NB4 (cell line): ENCODE measurements around the gene MIER2.

Experiments
- DNase-seq: peaks from one replicate; pipeline ENCODE4 v3.0.0; 2010; ENCODE audit warnings: low read depth
- H3K4me3 ChIP-seq: one replicate; pipeline ENCODE4 v1.5.1; 2011; ENCODE audit warnings: mild to moderate bottlenecking, low read depth, low read length, moderate library complexity
- MYC ChIP-seq: IDR thresholded peaks from 2 replicates; pipeline ENCODE4 v1.6.1; 2011; ENCODE audit warnings: low read depth, low read length
- POLR2A ChIP-seq: IDR thresholded peaks from 2 replicates; pipeline ENCODE4 v1.6.1; 2011; ENCODE audit warnings: mild to moderate bottlenecking; ENCODE audit not compliant: insufficient read length; ENCODE audit errors: extremely low read depth
- TF ChIP-seq, protein P1 (sequence below): IDR thresholded peaks from 2 replicates; pipeline ENCODE4 v1.6.1; 2011; ENCODE audit warnings: low read depth, low read length
- TF ChIP-seq, protein P2 (sequence below): IDR thresholded peaks from one replicate; pipeline ENCODE4 v1.5.1; 2012; ENCODE audit warnings: low read depth, low read length

The MIER2 gene

DNA sequence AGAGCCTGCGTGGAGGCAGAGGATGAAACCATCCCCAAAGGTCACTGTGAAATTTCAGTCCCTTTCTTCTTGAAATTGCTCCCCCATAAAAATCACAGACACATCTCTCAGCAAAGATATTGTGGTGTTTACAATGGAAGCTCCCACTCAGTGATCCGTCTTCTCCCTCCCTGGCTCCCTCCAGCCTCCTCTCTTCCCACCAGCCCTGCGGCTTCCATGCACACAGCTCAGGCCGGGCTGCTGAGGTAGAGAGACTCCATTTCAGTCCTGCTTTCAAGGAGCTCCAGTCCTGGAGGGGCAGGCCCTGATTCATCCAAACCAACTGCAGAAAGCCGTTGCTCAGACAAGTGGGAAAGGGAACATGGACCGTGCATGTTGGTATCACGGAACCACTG is 24.0 kb upstream of the MIER2 start:
- no peak for DNase-seq
- H3K4me3 ChIP-seq, result no peak overlapping the region
- TF ChIP-seq, protein P1, sequence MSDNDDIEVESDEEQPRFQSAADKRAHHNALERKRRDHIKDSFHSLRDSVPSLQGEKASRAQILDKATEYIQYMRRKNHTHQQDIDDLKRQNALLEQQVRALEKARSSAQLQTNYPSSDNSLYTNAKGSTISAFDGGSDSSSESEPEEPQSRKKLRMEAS, result no peak
- TF ChIP-seq, protein P2, sequence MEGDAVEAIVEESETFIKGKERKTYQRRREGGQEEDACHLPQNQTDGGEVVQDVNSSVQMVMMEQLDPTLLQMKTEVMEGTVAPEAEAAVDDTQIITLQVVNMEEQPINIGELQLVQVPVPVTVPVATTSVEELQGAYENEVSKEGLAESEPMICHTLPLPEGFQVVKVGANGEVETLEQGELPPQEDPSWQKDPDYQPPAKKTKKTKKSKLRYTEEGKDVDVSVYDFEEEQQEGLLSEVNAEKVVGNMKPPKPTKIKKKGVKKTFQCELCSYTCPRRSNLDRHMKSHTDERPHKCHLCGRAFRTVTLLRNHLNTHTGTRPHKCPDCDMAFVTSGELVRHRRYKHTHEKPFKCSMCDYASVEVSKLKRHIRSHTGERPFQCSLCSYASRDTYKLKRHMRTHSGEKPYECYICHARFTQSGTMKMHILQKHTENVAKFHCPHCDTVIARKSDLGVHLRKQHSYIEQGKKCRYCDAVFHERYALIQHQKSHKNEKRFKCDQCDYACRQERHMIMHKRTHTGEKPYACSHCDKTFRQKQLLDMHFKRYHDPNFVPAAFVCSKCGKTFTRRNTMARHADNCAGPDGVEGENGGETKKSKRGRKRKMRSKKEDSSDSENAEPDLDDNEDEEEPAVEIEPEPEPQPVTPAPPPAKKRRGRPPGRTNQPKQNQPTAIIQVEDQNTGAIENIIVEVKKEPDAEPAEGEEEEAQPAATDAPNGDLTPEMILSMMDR, result no peak
- no peak for TF ChIP-seq MYC
- no peak for TF ChIP-seq POLR2A

DNA sequence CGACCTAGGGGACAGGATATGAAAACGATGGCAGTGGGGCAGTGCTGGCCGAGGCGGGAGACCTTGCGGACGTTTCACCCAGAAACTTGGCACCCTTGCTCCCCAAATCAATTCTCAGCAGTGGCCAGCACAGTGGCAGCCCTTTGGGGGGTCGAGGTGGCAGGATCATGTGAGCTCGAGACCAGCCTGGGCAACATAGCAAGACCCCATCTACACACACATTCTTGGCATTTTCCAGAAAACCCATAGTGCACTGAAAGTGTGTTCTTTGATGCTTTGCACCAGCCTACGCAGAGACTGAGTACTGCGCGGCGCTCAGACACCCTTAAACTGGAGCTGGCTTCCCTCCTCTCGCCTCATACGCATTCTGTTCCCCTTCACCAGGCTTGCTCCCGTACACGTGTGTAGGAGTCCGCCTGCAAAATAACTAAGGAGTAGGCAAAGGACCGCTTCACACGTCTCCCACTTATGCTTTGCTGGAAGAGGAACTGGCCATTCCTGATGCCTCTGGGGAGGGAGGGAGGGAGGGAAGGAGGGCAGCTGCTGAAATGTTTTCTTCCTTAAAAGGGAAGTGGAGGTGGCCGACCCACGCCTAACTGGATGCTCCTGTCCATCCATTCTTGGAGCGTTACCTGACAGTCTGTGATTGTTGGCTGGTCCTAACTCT is 23.5 kb upstream of the MIER2 start:
- peak overlapping the region; percentile 16 for H3K4me3 ChIP-seq
- TF ChIP-seq POLR2A, result no peak
- TF ChIP-seq, protein P2, result no peak
- TF ChIP-seq, protein P1, result no peak
- TF ChIP-seq MYC, result no peak
- DNase-seq, result peak; percentile 55

DNA sequence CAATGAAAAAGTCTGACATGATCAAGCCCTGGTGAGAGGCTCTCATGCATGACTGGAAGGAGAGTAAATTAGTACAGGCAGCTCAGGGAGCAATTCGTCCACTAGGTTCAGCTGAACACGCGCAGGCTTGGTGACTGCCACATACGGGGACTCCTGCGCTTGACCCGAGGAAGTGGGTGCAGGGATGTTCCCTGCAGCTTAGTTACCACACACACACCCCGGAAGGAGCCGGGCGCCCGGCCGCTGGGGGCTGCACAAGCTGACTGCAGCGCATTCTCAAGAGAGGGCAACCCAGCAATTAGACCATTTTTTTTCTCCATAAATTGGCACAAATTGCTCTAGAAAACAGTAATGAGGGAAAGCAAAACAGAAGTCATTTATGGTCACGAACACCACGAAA is 23.0 kb upstream of the MIER2 start:
- peak; percentile 84 for DNase-seq
- TF ChIP-seq, protein P1, result no peak
- H3K4me3 ChIP-seq, result peak overlapping the region; percentile 16

DNA sequence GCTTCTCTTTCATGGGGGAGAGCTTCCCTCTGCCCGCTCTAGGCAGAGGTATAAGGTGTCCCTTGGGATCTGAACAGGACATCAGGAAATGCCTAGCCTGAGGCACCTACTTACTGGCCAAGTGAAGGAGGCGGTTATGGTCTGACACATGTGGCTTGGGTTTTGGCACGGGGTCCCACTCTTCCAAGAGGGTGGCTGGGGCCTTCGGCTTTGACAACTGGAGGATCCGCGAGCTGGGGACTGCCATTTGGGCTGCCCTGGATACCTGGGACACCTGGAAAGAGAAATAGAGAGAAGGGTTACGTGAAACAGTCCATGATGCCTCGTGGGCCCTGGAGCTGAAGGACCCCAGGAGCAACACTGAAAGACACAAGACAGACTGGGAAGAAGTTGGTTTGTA is 22.4 kb upstream of the MIER2 start:
- no peak for DNase-seq
- no peak overlapping the region for H3K4me3 ChIP-seq
- TF ChIP-seq MYC, result no peak
- TF ChIP-seq POLR2A, result no peak
- TF ChIP-seq, protein P1, result no peak
- TF ChIP-seq, protein P2, result no peak

DNA sequence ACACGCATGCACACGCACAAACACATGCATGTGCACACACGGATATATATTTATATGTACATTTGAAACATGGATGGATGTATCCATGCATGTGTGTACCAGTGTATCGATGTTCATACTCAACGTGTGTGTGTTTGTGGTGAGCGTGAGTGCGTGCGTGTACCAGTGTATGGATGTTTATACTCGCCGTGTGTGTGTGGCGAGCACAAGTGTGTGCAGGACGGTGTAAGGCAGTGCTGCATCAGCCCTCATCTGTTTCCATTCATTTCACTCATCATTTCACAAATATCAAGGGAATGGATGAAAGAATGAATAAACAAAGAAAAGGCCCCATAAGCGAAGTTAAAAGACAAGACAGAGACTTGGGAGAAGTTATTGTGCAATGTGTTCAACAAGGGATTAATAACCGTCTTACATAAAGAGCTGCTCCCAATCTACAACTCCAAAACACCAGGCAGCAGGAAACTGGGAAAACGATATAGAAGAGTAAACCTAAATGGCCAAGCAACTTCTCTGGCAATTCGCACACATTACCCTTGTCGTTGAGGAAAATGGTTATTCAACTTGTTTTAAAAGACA is 21.7 kb upstream of the MIER2 start:
- TF ChIP-seq, protein P1, result no peak
- TF ChIP-seq, protein P2, result no peak
- TF ChIP-seq POLR2A, result no peak
- TF ChIP-seq MYC, result no peak
- H3K4me3 ChIP-seq, result no peak overlapping the region
- DNase-seq, result no peak

DNA sequence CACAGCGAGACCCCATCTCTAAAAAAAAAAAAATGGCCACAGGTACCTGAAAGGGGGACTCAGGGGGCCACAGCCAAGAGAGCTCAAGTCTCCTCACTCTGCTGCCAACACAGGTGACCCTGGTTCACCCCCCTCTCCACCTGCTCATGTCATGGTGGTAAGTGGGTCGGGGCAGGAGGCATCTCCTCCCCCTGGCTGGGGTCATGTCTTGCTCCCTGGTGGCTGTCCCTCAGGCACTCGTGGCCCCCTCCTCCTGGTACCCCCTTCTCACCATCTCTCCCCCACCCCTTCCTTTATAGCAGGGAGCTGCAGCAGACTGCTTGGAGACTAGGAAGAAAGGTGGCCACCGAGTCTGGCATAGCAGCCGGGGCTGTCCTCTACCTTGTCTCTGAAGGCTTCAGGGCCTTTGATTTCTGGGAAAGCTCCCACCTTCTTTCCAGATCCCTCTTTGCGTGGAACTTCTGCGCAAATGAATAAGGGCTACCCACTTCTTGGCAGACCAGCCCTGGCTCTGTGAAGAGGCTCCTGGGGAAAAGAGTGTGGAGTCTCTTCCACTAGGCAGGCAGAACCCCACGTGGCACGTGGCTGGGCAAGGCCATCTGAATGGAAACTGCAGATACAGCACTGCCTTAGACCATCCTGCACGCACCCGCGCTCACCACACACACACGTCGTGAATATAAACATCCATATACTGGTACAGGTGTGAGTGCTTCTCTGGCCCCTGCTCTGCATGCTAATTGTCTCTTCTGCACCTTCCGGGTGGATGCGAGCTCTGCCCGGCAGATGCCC is 20.1 kb upstream of the MIER2 start:
- no peak for DNase-seq
- TF ChIP-seq, protein P1, result no peak
- H3K4me3 ChIP-seq, result no peak overlapping the region
